Right atrium auricular region (tissue), 2 donors: ENCODE data around the gene ATP6AP2. TPM values are rescaled to one million over a fixed set of nuclear protein-coding genes. Genes with fewer than 3 reads are reported as not detected.

ENCODE experiments used
- DNase-seq: peaks from one replicate; pipeline ENCODE4 v3.0.0-alpha.2; 2019; ENCODE audit warnings: low spot score
- H3K27ac ChIP-seq, 2 donors: fragments of 200-600 bp; sonication (generic); 1 replicate in 1 of 2; 2 replicates in 1 of 2; pipeline ENCODE4 v1.5.1; 2016 to 2019
- H3K27me3 ChIP-seq, 2 donors: fragments of 200-600 bp; sonication (generic); one replicate each; pipeline versions ENCODE4 v1.5.1 to v1.6.0; 2017 to 2019
- H3K36me3 ChIP-seq: fragments of 200-600 bp; sonication (generic); one replicate; pipeline ENCODE4 v1.5.1; 2016
- H3K4me1 ChIP-seq, 2 donors: fragments of 200-600 bp; sonication (generic); one replicate each; pipeline versions ENCODE4 v1.5.1 to v1.6.0; 2017 to 2019
- H3K4me3 ChIP-seq, 2 donors: fragments of 200-600 bp; sonication (generic); 1 replicate in 1 of 2; 2 replicates in 1 of 2; pipeline ENCODE4 v1.5.1; 2017 to 2019; ENCODE audit warnings: mild to moderate bottlenecking in 1 of 2, moderate library complexity in 1 of 2
- H3K9me3 ChIP-seq, 2 donors: fragments of 200-600 bp; sonication (generic); one replicate each; pipeline ENCODE4 v1.5.1; 2019
- total RNA-seq, 2 donors: library from RNA; depleted of rRNA; stranded (reverse); fragments of >200 nt; gene quantifications; one replicate each; pipeline ENCODE4 v1.1.0, GENCODE V29; 2016
- TF ChIP-seq, protein P1 (sequence below), 2 donors: fragments of 200-600 bp; sonication (generic); IDR thresholded peaks; one replicate each; pipeline ENCODE4 v1.5.1; 2019; ENCODE audit warnings: antibody characterized with exemption in 2 of 2

Gene ATP6AP2
- total RNA-seq, 2 donors from 2014 or later, result 50.9 to 52.8 TPM

DNA sequence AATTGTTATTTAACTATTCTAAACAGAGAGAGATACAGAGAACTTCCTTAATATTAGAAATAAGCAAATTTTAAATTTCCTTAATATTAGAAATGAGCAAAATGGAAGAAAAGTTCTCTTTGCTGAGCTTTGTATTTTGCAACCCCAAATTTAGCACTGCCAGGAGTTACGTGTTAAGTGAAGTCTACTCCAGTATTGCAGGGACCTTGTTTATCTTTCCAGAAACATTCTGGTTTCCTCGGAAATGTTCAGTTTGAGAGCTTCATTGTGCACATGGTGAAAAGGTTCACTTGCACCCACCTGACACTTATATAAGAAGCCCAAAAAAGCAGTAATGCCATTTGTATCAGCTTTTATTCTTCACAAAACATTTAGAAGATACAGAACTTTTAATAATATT is 72.8 kb downstream of the ATP6AP2 start:
- H3K9me3 ChIP-seq, result no peaks in the 10 kb centered on the region
- H3K4me3 ChIP-seq, result no peak overlapping the region
- no peak overlapping the region for H3K27ac ChIP-seq
- no peaks in the 10 kb centered on the region for H3K27me3 ChIP-seq
- TF ChIP-seq, protein P1, sequence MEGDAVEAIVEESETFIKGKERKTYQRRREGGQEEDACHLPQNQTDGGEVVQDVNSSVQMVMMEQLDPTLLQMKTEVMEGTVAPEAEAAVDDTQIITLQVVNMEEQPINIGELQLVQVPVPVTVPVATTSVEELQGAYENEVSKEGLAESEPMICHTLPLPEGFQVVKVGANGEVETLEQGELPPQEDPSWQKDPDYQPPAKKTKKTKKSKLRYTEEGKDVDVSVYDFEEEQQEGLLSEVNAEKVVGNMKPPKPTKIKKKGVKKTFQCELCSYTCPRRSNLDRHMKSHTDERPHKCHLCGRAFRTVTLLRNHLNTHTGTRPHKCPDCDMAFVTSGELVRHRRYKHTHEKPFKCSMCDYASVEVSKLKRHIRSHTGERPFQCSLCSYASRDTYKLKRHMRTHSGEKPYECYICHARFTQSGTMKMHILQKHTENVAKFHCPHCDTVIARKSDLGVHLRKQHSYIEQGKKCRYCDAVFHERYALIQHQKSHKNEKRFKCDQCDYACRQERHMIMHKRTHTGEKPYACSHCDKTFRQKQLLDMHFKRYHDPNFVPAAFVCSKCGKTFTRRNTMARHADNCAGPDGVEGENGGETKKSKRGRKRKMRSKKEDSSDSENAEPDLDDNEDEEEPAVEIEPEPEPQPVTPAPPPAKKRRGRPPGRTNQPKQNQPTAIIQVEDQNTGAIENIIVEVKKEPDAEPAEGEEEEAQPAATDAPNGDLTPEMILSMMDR (IDR thresholded peaks at IDR 0.05), result no peak
- no peaks in the 10 kb centered on the region for H3K4me1 ChIP-seq
- H3K36me3 ChIP-seq, result no peaks in the 10 kb centered on the region
- no peak for DNase-seq

Other genes starting within 250 kb of the ATP6AP2 start
- gene MPC1L, start 42.5 kb downstream of the ATP6AP2 start, total RNA-seq, result not detected
- gene CXorf38, start 66.6 kb downstream of the ATP6AP2 start, total RNA-seq, result 1 to 10 TPM; 8.2 to 9.1 TPM
- gene MED14, start 154.6 kb downstream of the ATP6AP2 start, total RNA-seq, result 10 to 100 TPM; 16.1 to 22.1 TPM